Vagina (tissue), 2 donors: ENCODE results near the gene RABGGTA. TPM values are rescaled to one million over a fixed set of nuclear protein-coding genes. Genes with fewer than 3 reads are reported as not detected.
A peak's percentile ranks its signal among the peaks of the same experiment; 100 is the strongest.

ENCODE experiments used
- DNase-seq, 2 donors: peaks; one replicate each; pipeline ENCODE4 v3.0.0-alpha.2; 2017; ENCODE audit errors: extremely low spot score in 2 of 2
- H3K27ac ChIP-seq: fragments of 200-600 bp; sonication (generic); one replicate; pipeline ENCODE4 v1.5.1; 2019
- H3K27me3 ChIP-seq: fragments of 200-600 bp; sonication (generic); one replicate; pipeline ENCODE4 v1.5.1; 2019
- H3K36me3 ChIP-seq, 2 donors: fragments of 200-600 bp; sonication (generic); one replicate each; pipeline ENCODE4 v1.5.1; 2017 to 2019
- H3K4me1 ChIP-seq: fragments of 200-600 bp; sonication (generic); one replicate; pipeline ENCODE4 v1.5.1; 2019
- H3K4me3 ChIP-seq, 2 donors: fragments of 200-600 bp; sonication (generic); 1 replicate in 1 of 2; 2 replicates in 1 of 2; pipeline ENCODE4 v1.5.1; 2016 to 2019
- H3K9me3 ChIP-seq: fragments of 200-600 bp; sonication (generic); one replicate; pipeline ENCODE4 v1.5.1; 2019
- POLR2A ChIP-seq, 2 donors: fragments of 450-650 bp; IDR thresholded peaks; one replicate each; pipeline ENCODE4 v1.6.1; 2017; ENCODE audit warnings: antibody characterized with exemption in 2 of 2, mild to moderate bottlenecking in 2 of 2, moderate library complexity in 2 of 2
- POLR2AphosphoS5 ChIP-seq, 2 donors: sonication (generic); formaldehyde crosslinking; IDR thresholded peaks; one replicate each; pipeline ENCODE4 v1.9.0; 2017; ENCODE audit warnings: antibody characterized with exemption in 2 of 2, mild to moderate bottlenecking in 2 of 2, low read depth in 1 of 2; ENCODE audit not compliant: insufficient read depth in 1 of 2
- intact Hi-C: fragments of 100-400 bp; cut with DNase I; formaldehyde crosslinking; loops from one replicate; pipeline ENCODE4 v1.15.1; 2023
- total RNA-seq: library from RNA; depleted of rRNA; stranded (reverse); fragments of >200 nt; gene quantifications from one replicate; pipeline ENCODE4 v1.2.3, GENCODE V29; 2016
- TF ChIP-seq, protein P1 (sequence below), 3 experiments: fragments of 450-650 bp in 2 of 3; fragments of 200-600 bp in 1 of 3; sonication (generic) in 1 of 3; IDR thresholded peaks; one replicate each; pipeline ENCODE4 v1.5.1; 2017 to 2019; ENCODE audit warnings: antibody characterized with exemption in 3 of 3, mild to moderate bottlenecking in 2 of 3, moderate library complexity in 2 of 3

Gene RABGGTA
- total RNA-seq, 1 donor from 2014 or later = 43.5 TPM

DNA sequence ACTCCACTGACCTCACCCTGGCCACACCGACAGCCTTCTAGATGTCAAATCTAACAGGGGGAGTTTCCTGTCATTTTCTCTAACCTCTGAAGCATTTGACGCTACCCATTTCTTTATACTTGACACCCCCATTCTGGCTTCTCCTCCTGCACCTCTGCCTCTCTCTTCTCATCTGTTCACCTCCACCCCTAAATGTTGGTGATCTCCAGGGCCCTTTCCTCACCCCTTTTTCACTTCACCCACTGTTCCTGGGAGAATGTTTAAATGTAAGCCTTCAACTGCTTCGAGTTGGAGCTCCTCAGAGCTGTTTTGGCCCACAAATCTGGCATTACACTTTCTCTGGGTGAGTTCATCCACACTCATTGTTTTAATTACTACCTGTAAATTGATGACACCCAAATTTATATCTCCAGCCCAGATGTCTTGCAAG is 452 bp upstream of the RABGGTA start:
- no peak for TF ChIP-seq POLR2A (IDR thresholded peaks at IDR 0.05)
- TF ChIP-seq POLR2AphosphoS5 (IDR thresholded peaks at IDR 0.05; ENCODE audit: insufficient read depth in 1 of 2, low read depth in 1 of 2) = no peak
- H3K4me1 ChIP-seq = peaks cover 18% of the 10 kb centered on the region

DNA sequence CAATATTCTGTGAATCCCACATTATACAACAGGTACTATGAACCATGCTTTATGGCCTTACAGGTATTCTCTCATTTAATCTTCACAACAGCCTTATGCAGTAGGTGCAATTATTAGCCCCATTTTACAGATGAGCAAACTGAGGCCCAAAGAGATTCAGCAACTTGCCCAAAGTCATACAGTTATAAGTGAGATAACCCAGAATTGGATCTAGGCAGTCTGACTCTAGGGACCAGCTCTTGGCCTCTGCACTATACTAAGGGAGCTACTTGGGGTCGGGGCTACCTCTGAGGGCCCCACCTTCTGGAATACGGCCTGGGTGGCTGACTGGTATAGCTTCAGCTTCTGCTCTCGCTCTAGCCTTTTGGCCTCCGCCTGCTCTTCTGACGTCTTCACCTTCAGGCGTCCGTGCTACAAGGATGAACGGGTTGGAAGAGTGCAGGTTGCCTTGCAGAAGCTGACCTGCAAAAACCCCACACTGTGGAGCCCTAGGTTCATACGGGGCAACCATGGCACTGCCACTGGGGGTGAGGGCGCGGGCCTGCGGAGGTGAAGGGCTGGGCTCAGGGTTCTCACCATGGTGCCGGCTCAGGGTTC is 762 bp downstream of the RABGGTA start:
- Histone ChIP-seq H3K4me3 (peak overlapping the region; percentile 89 to 90), H3K4me1 (peaks cover 18% of the 10 kb centered on the region), H3K9me3 (no peaks in the 10 kb centered on the region), H3K27ac (peak overlapping the region; percentile 97), H3K36me3 (peaks cover 0 to 22% of the 10 kb centered on the region in 2 donors), H3K27me3 (no peaks in the 10 kb centered on the region)
- intact Hi-C loops = no loop called here
- TF ChIP-seq POLR2A (IDR thresholded peaks at IDR 0.05) = no peak
- TF ChIP-seq, protein P1, sequence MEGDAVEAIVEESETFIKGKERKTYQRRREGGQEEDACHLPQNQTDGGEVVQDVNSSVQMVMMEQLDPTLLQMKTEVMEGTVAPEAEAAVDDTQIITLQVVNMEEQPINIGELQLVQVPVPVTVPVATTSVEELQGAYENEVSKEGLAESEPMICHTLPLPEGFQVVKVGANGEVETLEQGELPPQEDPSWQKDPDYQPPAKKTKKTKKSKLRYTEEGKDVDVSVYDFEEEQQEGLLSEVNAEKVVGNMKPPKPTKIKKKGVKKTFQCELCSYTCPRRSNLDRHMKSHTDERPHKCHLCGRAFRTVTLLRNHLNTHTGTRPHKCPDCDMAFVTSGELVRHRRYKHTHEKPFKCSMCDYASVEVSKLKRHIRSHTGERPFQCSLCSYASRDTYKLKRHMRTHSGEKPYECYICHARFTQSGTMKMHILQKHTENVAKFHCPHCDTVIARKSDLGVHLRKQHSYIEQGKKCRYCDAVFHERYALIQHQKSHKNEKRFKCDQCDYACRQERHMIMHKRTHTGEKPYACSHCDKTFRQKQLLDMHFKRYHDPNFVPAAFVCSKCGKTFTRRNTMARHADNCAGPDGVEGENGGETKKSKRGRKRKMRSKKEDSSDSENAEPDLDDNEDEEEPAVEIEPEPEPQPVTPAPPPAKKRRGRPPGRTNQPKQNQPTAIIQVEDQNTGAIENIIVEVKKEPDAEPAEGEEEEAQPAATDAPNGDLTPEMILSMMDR (IDR thresholded peaks at IDR 0.05) = no peak
- no peak for TF ChIP-seq POLR2AphosphoS5 (IDR thresholded peaks at IDR 0.05; ENCODE audit: insufficient read depth in 1 of 2, low read depth in 1 of 2)
- DNase-seq = no peak

More for the DNA sequence above, 452 bp upstream of the RABGGTA start:
- Histone ChIP-seq H3K27ac (peak overlapping the region; percentile 97), H3K36me3 (peaks cover 0 to 11% of the 10 kb centered on the region in 2 donors), H3K9me3 (no peaks in the 10 kb centered on the region), H3K4me3 (peak overlapping the region; percentile 89 to 90), H3K27me3 (no peaks in the 10 kb centered on the region)
- DNase-seq = no peak
- intact Hi-C loops = no loop called here

DNA sequence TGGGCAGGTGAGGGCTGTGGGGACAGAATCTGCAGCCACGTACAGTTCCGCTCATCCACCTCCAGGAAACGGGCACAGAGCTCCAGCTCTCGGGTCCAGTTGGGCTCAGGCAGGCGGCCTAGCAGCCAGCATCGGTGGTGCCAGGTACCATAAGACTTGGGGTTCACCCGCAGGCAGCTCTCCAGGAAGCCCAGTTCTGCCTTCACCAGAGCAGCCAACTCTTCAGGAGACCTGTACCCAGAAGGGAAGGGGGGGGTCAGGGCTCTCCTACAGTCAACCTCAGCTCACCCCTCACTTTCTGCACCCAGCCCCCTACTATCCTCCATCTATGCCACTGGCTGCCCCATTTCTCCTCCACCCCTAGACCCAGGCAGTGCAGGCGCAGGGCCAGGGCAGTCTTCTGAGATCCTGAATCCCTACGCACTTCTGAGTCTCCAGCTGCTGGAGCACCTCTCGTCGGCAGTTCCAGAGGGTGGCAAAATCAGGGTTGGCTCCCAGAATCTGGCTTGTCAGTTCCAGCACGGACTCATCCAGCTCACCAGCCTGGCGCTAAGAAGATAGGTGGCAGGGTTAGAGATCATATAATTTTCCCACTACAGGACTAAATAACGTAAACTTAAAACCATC is 1.4 kb downstream of the RABGGTA start:
- intact Hi-C loops = no loop called here
- H3K36me3 ChIP-seq = peaks cover 0 to 28% of the 10 kb centered on the region in 2 donors
- H3K4me3 ChIP-seq = no peak overlapping the region
- H3K4me1 ChIP-seq = peaks cover 18% of the 10 kb centered on the region
- no peaks in the 10 kb centered on the region for H3K27me3 ChIP-seq
- no peak overlapping the region for H3K27ac ChIP-seq
- DNase-seq = no peak
- TF ChIP-seq POLR2A (IDR thresholded peaks at IDR 0.05) (no peak), POLR2AphosphoS5 (IDR thresholded peaks at IDR 0.05; ENCODE audit: insufficient read depth in 1 of 2, low read depth in 1 of 2) (no peak)
- TF ChIP-seq, protein P1 (IDR thresholded peaks at IDR 0.05) = no peak
- no peaks in the 10 kb centered on the region for H3K9me3 ChIP-seq

DNA sequence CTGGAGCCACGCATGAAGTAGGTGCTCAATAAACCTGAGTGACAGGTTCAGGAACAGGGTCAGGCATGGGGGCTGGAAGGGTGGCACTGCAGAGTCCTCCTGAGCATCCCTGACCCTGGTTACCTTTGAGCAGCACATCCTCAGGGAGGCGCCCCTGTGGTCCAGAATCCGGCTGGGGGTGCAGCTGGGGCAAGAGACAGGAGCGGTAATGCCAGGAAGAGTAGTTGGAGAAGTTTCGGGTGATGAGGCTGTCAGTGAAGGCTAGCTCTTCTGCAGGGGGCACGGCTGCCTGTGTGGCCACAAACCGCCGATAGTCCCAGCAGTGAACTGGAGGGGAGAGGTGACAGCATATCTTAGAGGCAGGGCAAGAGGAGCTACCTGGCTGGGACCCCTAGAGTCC is 2.0 kb downstream of the RABGGTA start:
- H3K4me3 ChIP-seq = no peak overlapping the region
- intact Hi-C loops = no loop called here
- H3K27ac ChIP-seq = no peak overlapping the region
- TF ChIP-seq POLR2A (IDR thresholded peaks at IDR 0.05) (no peak), POLR2AphosphoS5 (IDR thresholded peaks at IDR 0.05; ENCODE audit: insufficient read depth in 1 of 2, low read depth in 1 of 2) (no peak)
- TF ChIP-seq, protein P1 (IDR thresholded peaks at IDR 0.05) = no peak
- H3K27me3 ChIP-seq = no peaks in the 10 kb centered on the region
- H3K36me3 ChIP-seq = peaks cover 0 to 28% of the 10 kb centered on the region in 2 donors
- H3K9me3 ChIP-seq = no peaks in the 10 kb centered on the region
- no peak for DNase-seq
- peaks cover 18% of the 10 kb centered on the region for H3K4me1 ChIP-seq

DNA sequence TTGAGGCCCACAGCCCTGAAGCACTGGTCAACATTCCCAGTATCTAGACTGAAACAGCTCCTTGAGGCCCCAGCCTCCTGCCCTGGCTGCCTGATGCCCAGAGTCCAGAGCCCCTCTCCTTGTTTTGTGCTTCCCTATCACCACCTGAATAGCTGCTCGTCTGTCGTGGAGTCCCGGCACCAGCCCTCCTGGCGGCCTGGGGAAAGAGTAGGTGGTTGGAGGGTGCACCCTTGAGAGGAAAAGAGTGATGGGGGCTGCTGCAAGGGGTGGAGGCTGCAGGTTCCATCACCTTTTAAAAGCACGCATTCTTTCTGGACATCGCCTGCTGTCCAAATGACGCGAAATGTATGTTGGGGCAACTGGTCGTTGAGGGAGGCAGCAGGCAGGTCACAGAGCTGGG is 3.2 kb downstream of the RABGGTA start:
- intact Hi-C loops = no loop called here
- Histone ChIP-seq H3K4me3 (no peak overlapping the region), H3K36me3 (peaks cover 0 to 28% of the 10 kb centered on the region in 2 donors), H3K27ac (no peak overlapping the region), H3K4me1 (peaks cover 18% of the 10 kb centered on the region), H3K27me3 (no peaks in the 10 kb centered on the region), H3K9me3 (no peaks in the 10 kb centered on the region)
- no peak for DNase-seq
- TF ChIP-seq POLR2AphosphoS5 (IDR thresholded peaks at IDR 0.05; ENCODE audit: insufficient read depth in 1 of 2, low read depth in 1 of 2) = no peak
- TF ChIP-seq POLR2A (IDR thresholded peaks at IDR 0.05) = no peak
- TF ChIP-seq, protein P1 (IDR thresholded peaks at IDR 0.05) = no peak
